T-cell (primary cell): Measurements from ENCODE around the gene IKZF1. TPM values are rescaled to one million over a fixed set of nuclear protein-coding genes. Genes with fewer than 3 reads are reported as not detected.
A peak's percentile ranks its signal among the peaks of the same experiment; 100 is the strongest.
"Not testable (repeated sequence)": the region's sequence is repeated elsewhere in the genome, so short reads cannot be mapped to it uniquely, and the experiment has no call there.

Experiments
- ATAC-seq, 4 experiments: fragments of 200-7000 bp in 3 of 4; fragments of 150-1000 bp in 1 of 4; cut with Tn5 transposase; replicated peaks in 1 of 4; 1 replicate in 3 of 4; 2 replicates in 1 of 4; pipeline ENCODE4 v1.10.0; 2021; ENCODE audit warnings: moderate library complexity in 3 of 4, mild to moderate bottlenecking in 2 of 4, moderate number of reproducible peaks in 1 of 4
- CTCF ChIA-PET, 2 donors: fragments of 300-600 bp; sonication (Branson Sonifier 250); formaldehyde crosslinking; loops; one replicate each; lab custom pipeline; 2022; ENCODE audit warnings: antibody characterized with exemption in 2 of 2; lab: Charles Lee
- POLR2A ChIA-PET, 2 donors: fragments of 300-600 bp; sonication (Branson Sonifier 250); formaldehyde crosslinking; loops; one replicate each; lab custom pipeline; 2022; ENCODE audit warnings: antibody characterized with exemption in 2 of 2; lab: Charles Lee
- DNase-seq, 35 experiments: peaks; one replicate each; pipeline versions ENCODE4 v3.0.0 to v3.0.0-alpha.2; 2013 to 2023
- H3K27ac ChIP-seq: one replicate; pipeline ENCODE4 v1.5.1; 2013; ENCODE audit warnings: low read length
- H3K27me3 ChIP-seq, 2 experiments: replicated peaks in 1 of 2; 1 replicate in 1 of 2; 2 replicates in 1 of 2; pipeline versions ENCODE4 v1.6.1 to v1.7.0; 2013; ENCODE audit warnings: low read length in 1 of 2, mixed read lengths in 1 of 2; ENCODE audit not compliant: control insufficient read depth in 2 of 2, insufficient read depth in 2 of 2; ENCODE audit errors: extremely low read depth in 1 of 2
- H3K36me3 ChIP-seq, 2 donors: 1 replicate in 1 of 2; 2 replicates in 1 of 2; pipeline versions ENCODE4 v1.6.1 to v1.7.0; 2013; ENCODE audit warnings: low read length in 1 of 2; ENCODE audit not compliant: control insufficient read depth in 2 of 2, insufficient read depth in 1 of 2; ENCODE audit errors: extremely low read depth in 1 of 2
- H3K4me1 ChIP-seq, 2 experiments: 1 replicate in 1 of 2; 2 replicates in 1 of 2; pipeline versions ENCODE4 v1.6.1 to v1.7.0; 2013; ENCODE audit warnings: low read length in 2 of 2, mixed read lengths in 1 of 2; ENCODE audit not compliant: insufficient read depth in 2 of 2, control insufficient read depth in 1 of 2; ENCODE audit errors: extremely low read depth in 1 of 2
- H3K4me3 ChIP-seq, 2 donors: 1 replicate in 1 of 2; 2 replicates in 1 of 2; pipeline versions ENCODE4 v1.5.1 to v1.7.0; 2013; ENCODE audit warnings: mild to moderate bottlenecking in 2 of 2, low read length in 1 of 2, moderate library complexity in 1 of 2; ENCODE audit not compliant: control insufficient read depth in 1 of 2; ENCODE audit errors: extremely low read depth in 1 of 2
- H3K9me3 ChIP-seq: 2 replicates; pipeline ENCODE4 v1.7.0; 2013
- H3K27ac Mint-ChIP-seq, 2 donors: one replicate each; pipeline ENCODE4 v1.8.0; 2020 to 2021; ENCODE audit warnings: mild to moderate bottlenecking in 2 of 2, mixed read lengths in 2 of 2
- H3K27me3 Mint-ChIP-seq, 2 donors: one replicate each; pipeline ENCODE4 v1.8.0; 2021 to 2022; ENCODE audit warnings: mixed read lengths in 2 of 2
- H3K36me3 Mint-ChIP-seq: one replicate; pipeline ENCODE4 v1.8.0; 2021; ENCODE audit warnings: mixed read lengths
- H3K4me1 Mint-ChIP-seq, 3 donors: one replicate each; pipeline ENCODE4 v1.8.0; 2020 to 2022; ENCODE audit warnings: mixed read lengths in 3 of 3, mild to moderate bottlenecking in 1 of 3
- H3K4me3 Mint-ChIP-seq, 3 donors: one replicate each; pipeline ENCODE4 v1.8.0; 2020 to 2022; ENCODE audit warnings: mild to moderate bottlenecking in 3 of 3, mixed read lengths in 3 of 3, moderate library complexity in 3 of 3
- H3K9me3 Mint-ChIP-seq, 3 donors: one replicate each; pipeline ENCODE4 v1.8.0; 2020 to 2022; ENCODE audit warnings: mixed read lengths in 3 of 3
- WGBS: methylation state at CpG from one replicate; pipeline ENCODE4 v1.1.5; 2013; ENCODE audit warnings: missing lambda C conversion rate; ENCODE audit not compliant: insufficient coverage; 5-methylcytosine and 5-hydroxymethylcytosine counted together
- total RNA-seq, 35 experiments: library from RNA in 6 of 35; stranded (reverse) in 6 of 35; fragments of 120-200 nt in 1 of 35; gene quantifications; one replicate each; pipeline versions ENCODE4 v1.2.1 to v1.2.4 and lab custom pipeline; 2013 to 2026

Gene IKZF1
- total RNA-seq, 5 donors from 2014 or later (not counting 1 experiment from before 2014, with no cell fraction given): 429 to 525 (median 494) TPM

DNA sequence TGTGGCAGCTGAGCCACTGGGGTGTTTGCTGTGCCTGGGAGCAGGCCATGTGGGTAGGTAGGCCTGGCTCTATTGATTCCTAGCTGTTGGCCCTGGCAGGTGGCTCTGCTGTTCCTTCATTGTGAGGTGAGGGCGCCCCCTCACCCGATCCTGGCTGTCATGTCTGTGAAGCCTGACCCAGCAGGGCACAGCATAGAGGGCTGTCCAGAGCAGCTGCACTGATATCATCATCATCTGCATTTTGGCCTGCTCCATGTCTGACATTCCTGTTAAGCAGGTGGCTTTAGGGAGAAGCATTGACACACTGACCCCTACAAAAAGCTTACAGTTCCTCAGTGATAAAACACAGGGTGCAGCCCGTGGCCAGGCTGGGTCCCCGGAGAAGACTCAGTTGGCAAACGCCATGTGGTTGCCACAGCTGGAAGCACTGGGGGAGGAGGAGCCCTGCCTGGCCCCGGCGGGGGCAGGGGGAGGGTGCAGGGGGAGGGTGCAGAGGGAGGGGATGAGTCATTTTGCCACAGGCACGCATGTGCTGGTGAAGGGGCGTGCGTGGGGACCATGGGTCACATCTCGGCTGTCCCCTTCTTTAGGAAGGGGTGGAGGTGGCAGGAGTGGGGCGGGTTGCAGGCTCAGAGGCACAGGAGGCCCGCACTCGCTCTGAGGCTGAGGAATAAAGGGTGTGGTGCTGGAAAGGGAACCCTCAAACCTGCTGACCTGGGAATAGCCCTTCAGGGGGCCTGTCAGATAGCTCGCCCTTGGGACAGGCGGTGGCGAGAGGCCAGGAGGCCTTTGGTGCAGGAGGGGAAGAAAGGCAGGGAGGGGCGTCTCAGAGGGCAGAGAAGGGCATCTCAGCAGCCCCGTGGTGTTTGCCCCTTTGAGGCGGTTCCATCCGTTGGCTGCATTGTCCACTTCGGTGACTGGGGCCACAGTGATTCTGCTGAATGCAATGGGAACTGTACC, 31.6 kb downstream of the IKZF1 start:
- ATAC-seq (peak; percentile 28 to 63 (median 58)), DNase-seq (peak in 34 of 35 experiments; percentile 60 to 84 (median 73))
- peak overlapping the region; percentile 88 for H3K27ac ChIP-seq
- Mint-ChIP-seq H3K36me3 (peaks cover 20% of the 10 kb centered on the region), H3K9me3 (no peaks in the 10 kb centered on the region), H3K27ac (no peak overlapping the region), H3K27me3 (no peaks in the 10 kb centered on the region), H3K4me3 (no peak overlapping the region), H3K4me1 (peaks cover 0 to 45% (median 0%) of the 10 kb centered on the region in 3 donors)
- peaks cover 0 to 37% of the 10 kb centered on the region in 2 donors for H3K36me3 ChIP-seq
- no peaks in the 10 kb centered on the region for H3K27me3 ChIP-seq
- H3K4me1 ChIP-seq: peaks cover 90 to 97% of the 10 kb centered on the region in 2 experiments
- ChIA-PET POLR2A (interaction anchor here (0.6 to 1.7 kb wide), 3 partner anchors 16 to 27 kb away, joined by 3 to 6 read pairs (median 6); no protein-coding TSS in a partner anchor), CTCF (interaction anchor here (0.9 to 2.2 kb wide), 6 partner anchors 11 to 82 kb away, joined by 3 to 15 read pairs (median 3); no protein-coding TSS in a partner anchor)
- H3K4me3 ChIP-seq: peak overlapping the region; percentile 16 to 45
- 29% methylated on average over 18 of the region's 22 CpGs for WGBS
- no peaks in the 10 kb centered on the region for H3K9me3 ChIP-seq

DNA sequence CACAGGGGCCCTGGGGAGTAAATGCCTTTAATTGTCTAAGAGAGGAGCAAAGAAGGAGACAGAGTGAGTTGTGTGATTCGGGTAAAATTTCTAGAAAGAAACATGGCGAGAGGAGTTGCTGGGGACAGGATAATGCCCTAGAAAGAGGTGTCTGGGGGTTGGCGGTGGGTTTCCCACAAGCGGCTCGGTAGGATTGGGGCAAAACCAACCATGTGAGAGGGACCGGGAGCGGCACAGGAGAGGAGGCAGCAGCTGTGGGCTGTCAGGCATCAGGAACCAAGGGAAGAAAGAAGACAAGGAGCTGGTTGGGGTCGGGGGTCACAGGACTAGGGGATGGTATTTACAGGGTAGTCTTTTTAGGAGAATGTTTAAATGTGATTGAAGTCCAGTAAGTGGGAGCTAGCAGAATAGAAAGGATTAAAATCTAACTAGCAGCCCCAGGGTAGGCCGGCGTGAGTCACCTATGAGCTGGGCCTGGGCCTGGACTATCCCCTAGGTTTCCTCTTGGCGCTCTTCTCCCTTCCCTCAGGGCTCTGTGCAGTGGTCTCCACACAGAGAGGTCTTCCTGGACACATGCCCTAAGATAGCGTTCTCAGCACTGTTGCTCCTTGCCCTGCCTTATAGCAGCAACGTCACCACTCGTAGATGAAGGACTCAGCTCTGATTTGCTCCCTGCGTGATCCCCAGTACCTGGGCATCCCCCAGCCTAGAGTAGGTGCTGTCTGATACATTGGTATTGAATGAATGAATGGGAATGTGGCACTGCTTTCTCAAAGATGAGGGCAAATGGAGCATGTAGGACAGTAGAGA, 32.6 kb downstream of the IKZF1 start:
- no peaks in the 10 kb centered on the region for H3K27me3 Mint-ChIP-seq
- POLR2A ChIA-PET: interaction anchor here (0.8 to 3.2 kb wide), 7 partner anchors 10 to 29 kb away, joined by 3 to 22 read pairs (median 4); no protein-coding TSS in a partner anchor

DNA sequence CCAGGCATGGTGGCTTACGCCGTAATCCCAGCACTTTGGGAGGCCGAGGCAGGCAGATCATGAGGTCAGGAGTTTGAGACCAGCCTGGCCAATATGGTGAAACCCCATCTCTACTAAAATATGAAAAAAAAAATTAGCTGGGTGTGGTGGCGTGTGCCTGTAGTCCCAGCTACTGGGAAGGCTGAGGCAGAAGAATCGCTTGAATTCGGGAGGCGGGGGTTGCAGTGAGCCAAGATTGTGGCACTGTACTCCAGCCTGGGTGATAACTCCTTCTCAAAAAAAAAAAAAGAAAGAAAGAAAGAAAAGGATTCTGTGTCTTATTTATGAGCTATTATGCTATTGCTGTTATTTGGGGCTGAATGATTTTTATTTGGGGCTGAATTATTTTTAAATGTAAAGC, 35.0 kb downstream of the IKZF1 start:
- H3K9me3 ChIP-seq, H3K9me3 Mint-ChIP-seq, H3K27me3 ChIP-seq, ATAC-seq, DNase-seq, H3K4me3 Mint-ChIP-seq, H3K27ac Mint-ChIP-seq, H3K27me3 Mint-ChIP-seq: not testable (repeated sequence)
- H3K27ac ChIP-seq: peak overlapping the region; percentile 88
- peaks cover 90 to 92% of the 10 kb centered on the region in 2 experiments for H3K4me1 ChIP-seq
- no CpG with 5 or more reads among the region's 7 CpGs for WGBS
- CTCF ChIA-PET: interaction anchor here (0.6 to 6.3 kb wide), 18 partner anchors 8 to 134 kb away, joined by 3 to 54 read pairs (median 4); no protein-coding TSS in a partner anchor
- H3K4me3 ChIP-seq: peak overlapping the region in 1 of 2 donors; percentile 42
- Mint-ChIP-seq H3K4me1 (peaks cover 0 to 60% (median 28%) of the 10 kb centered on the region in 3 donors), H3K36me3 (peaks cover 27% of the 10 kb centered on the region)
- H3K36me3 ChIP-seq: peaks cover 0 to 36% of the 10 kb centered on the region in 2 donors
- POLR2A ChIA-PET: interaction anchor here (0.6 to 3.2 kb wide), 16 partner anchors 8 to 200 kb away, joined by 3 to 22 read pairs (median 4); no protein-coding TSS in a partner anchor

More for the DNA sequence above, 32.6 kb downstream of the IKZF1 start:
- no peaks in the 10 kb centered on the region for H3K9me3 Mint-ChIP-seq
- DNase-seq: peak in 6 of 35 experiments; percentile 30 to 75 (median 47)
- H3K4me3 Mint-ChIP-seq: no peak overlapping the region
- no peak overlapping the region for H3K27ac Mint-ChIP-seq
- no peaks in the 10 kb centered on the region for H3K9me3 ChIP-seq
- peak in 1 of 4 experiments; percentile 49 for ATAC-seq
- H3K4me3 ChIP-seq: peak overlapping the region; percentile 12 to 16
- no peaks in the 10 kb centered on the region for H3K27me3 ChIP-seq
- peak overlapping the region; percentile 88 for H3K27ac ChIP-seq
- 36% methylated on average over 15 of the region's 15 CpGs for WGBS
- CTCF ChIA-PET: interaction anchor here (0.7 to 6.3 kb wide), 12 partner anchors 10 to 132 kb away, joined by 3 to 54 read pairs (median 4); no protein-coding TSS in a partner anchor
- peaks cover 0 to 31% of the 10 kb centered on the region in 2 donors for H3K36me3 ChIP-seq
- H3K36me3 Mint-ChIP-seq: peaks cover 16% of the 10 kb centered on the region
- peaks cover 0 to 45% (median 5%) of the 10 kb centered on the region in 3 donors for H3K4me1 Mint-ChIP-seq
- H3K4me1 ChIP-seq: peaks cover 90 to 94% of the 10 kb centered on the region in 2 experiments

DNA sequence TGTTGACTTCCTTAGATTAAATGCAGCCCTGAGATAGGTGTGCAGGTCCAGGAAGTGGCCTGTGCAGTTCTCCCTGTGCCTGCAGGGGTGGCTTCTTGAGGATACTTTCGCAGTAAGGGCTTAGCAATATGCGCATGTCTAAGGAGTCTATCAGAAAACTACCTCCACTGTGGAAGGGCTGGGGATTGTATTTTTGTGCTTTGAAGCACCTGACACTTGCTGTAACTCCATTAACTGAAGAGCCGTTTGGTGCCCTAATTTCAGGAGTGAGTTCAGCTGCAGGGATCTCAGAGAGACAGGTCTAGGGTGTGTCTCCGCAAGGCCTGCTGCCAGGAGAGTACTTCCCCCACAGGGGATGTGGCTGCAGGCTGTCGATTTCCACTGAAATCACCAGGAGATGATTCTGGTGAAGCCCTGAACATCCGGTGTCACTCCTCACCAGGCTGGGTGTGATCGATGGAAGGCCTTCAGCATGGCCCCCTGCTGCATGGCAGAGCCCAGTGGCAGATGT, 35.5 kb downstream of the IKZF1 start:
- ChIA-PET POLR2A (interaction anchor here (0.6 to 3.2 kb wide), 10 partner anchors 9 to 200 kb away, joined by 3 to 22 read pairs (median 5); no protein-coding TSS in a partner anchor), CTCF (interaction anchor here (0.6 to 6.3 kb wide), 10 partner anchors 12 to 197 kb away, joined by 3 to 54 read pairs (median 5); no protein-coding TSS in a partner anchor)
- Mint-ChIP-seq H3K27ac (no peak overlapping the region), H3K9me3 (no peaks in the 10 kb centered on the region), H3K27me3 (no peaks in the 10 kb centered on the region), H3K36me3 (peaks cover 30% of the 10 kb centered on the region), H3K4me1 (peaks cover under 1 to 66% (median 31%) of the 10 kb centered on the region in 3 donors), H3K4me3 (peak overlapping the region in 1 of 3 donors; percentile 66)
- Histone ChIP-seq H3K27me3 (no peaks in the 10 kb centered on the region), H3K4me1 (peaks cover 86 to 88% of the 10 kb centered on the region in 2 experiments), H3K9me3 (no peaks in the 10 kb centered on the region), H3K36me3 (peaks cover 0 to 39% of the 10 kb centered on the region in 2 donors), H3K4me3 (peak overlapping the region in 1 of 2 donors; percentile 42), H3K27ac (peak overlapping the region; percentile 88)
- ATAC-seq: peak; percentile 54 to 70 (median 62)
- DNase-seq: peak in 30 of 35 experiments; percentile 45 to 82 (median 63)
- 3% methylated on average over 4 of the region's 7 CpGs for WGBS

DNA sequence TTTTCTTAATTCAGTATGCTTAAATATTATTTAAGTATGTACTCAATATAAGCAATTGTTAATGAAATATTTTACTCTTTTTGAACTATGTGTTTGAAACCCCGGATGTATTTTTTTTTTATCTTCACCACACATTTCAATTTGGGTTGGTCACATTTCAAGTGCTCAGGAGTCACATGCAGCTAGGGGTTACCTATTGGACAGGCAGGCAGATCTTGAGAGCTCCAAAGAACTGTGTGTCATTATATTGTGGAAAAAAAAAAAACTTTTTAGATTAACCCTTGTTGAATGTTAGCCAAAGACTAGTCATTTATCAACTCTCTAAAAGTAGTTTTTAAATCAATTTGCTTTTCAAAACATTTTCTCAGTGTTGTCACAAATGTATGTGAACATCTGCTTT, 37.2 kb downstream of the IKZF1 start:
- ATAC-seq (no peak), DNase-seq (peak in 1 of 35 experiments; percentile 54)
- no CpG with 5 or more reads among the region's 1 CpG for WGBS
- Mint-ChIP-seq H3K4me1 (peaks cover 18 to 83% (median 48%) of the 10 kb centered on the region in 3 donors), H3K36me3 (peaks cover 38% of the 10 kb centered on the region), H3K4me3 (peak overlapping the region in 2 of 3 donors; percentile 62 to 67), H3K27me3 (no peaks in the 10 kb centered on the region), H3K9me3 (no peaks in the 10 kb centered on the region), H3K27ac (no peak overlapping the region)
- ChIA-PET POLR2A (interaction anchor here (0.7 to 1.8 kb wide), 14 partner anchors 10 to 271 kb away, joined by 3 to 20 read pairs (median 4); partner anchors contain the start of genes FIGNL1 (in 1 of the 2) and IKZF1 (in 1 of the 2)), CTCF (interaction anchor here (0.6 to 6.3 kb wide), 14 partner anchors 8 to 398 kb away, joined by 3 to 54 read pairs (median 6); no protein-coding TSS in a partner anchor)
- Histone ChIP-seq H3K4me3 (no peak overlapping the region), H3K27ac (peak overlapping the region; percentile 88), H3K9me3 (no peaks in the 10 kb centered on the region), H3K36me3 (peaks cover 0 to 45% of the 10 kb centered on the region in 2 donors), H3K4me1 (peaks cover 85 to 88% of the 10 kb centered on the region in 2 experiments), H3K27me3 (no peaks in the 10 kb centered on the region)
